ENCODE measurements around the gene ATG7. TPM values are rescaled to one million over a fixed set of nuclear protein-coding genes. Genes with fewer than 3 reads are reported as not detected.

Gene ATG7
- total RNA-seq, 1 donor from 2014 or later = 42.5 TPM

DNA sequence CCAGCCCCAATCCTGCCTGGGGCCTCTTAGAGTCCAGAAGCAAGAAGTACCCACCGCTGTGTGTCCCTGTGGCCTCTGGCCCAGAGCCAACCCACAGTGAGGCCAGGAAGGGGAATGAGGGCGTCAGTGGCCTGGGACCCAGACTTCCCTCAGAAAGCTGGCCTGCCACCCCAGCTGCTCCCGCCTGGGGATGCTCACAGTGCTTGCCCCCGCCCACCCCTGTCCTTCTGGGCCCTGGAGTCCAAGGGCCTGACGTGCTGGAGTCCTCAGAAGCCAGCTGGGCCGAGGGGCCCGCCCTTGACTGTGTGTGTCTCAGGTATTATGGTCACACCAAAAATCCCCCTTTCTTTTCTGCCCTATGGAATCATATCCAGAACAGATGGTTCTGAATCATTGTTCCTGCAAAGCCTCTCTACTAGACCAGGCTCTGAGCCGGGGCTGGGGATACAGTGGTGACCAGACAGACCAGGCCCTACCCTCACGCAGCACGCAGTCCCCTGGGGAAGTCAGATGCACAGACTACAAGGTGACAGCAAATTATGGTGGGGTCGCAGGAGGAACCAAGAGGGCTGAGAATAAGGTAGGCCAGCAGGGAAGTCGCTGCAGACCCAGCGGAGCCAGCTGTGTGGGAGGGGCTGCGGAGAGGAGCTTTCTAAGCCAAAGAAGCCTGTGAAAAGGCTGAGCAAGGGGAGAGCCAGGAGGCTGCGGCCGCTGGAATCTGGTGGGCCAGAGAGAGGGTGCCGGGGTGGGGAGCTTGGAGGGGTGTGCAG lies 272.4 kb downstream of the ATG7 start:
- no peaks in the 10 kb centered on the region for H3K27me3 Mint-ChIP-seq (ENCODE audit: unreplicated experiment)
- no peak for DNase-seq (ENCODE audit: extremely low spot score, unreplicated experiment)
- TF ChIP-seq, protein P1, sequence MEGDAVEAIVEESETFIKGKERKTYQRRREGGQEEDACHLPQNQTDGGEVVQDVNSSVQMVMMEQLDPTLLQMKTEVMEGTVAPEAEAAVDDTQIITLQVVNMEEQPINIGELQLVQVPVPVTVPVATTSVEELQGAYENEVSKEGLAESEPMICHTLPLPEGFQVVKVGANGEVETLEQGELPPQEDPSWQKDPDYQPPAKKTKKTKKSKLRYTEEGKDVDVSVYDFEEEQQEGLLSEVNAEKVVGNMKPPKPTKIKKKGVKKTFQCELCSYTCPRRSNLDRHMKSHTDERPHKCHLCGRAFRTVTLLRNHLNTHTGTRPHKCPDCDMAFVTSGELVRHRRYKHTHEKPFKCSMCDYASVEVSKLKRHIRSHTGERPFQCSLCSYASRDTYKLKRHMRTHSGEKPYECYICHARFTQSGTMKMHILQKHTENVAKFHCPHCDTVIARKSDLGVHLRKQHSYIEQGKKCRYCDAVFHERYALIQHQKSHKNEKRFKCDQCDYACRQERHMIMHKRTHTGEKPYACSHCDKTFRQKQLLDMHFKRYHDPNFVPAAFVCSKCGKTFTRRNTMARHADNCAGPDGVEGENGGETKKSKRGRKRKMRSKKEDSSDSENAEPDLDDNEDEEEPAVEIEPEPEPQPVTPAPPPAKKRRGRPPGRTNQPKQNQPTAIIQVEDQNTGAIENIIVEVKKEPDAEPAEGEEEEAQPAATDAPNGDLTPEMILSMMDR (IDR thresholded peaks at IDR 0.05) = no peak
- H3K4me3 Mint-ChIP-seq (ENCODE audit: unreplicated experiment) = no peak overlapping the region
- no peaks in the 10 kb centered on the region for H3K9me3 Mint-ChIP-seq (ENCODE audit: unreplicated experiment)
- peaks cover 5% of the 10 kb centered on the region for H3K36me3 Mint-ChIP-seq (ENCODE audit: unreplicated experiment)
- peak overlapping the region; percentile 76 for H3K27ac Mint-ChIP-seq (ENCODE audit: unreplicated experiment)
- peaks cover 37% of the 10 kb centered on the region for H3K4me1 Mint-ChIP-seq (ENCODE audit: unreplicated experiment)

DNA sequence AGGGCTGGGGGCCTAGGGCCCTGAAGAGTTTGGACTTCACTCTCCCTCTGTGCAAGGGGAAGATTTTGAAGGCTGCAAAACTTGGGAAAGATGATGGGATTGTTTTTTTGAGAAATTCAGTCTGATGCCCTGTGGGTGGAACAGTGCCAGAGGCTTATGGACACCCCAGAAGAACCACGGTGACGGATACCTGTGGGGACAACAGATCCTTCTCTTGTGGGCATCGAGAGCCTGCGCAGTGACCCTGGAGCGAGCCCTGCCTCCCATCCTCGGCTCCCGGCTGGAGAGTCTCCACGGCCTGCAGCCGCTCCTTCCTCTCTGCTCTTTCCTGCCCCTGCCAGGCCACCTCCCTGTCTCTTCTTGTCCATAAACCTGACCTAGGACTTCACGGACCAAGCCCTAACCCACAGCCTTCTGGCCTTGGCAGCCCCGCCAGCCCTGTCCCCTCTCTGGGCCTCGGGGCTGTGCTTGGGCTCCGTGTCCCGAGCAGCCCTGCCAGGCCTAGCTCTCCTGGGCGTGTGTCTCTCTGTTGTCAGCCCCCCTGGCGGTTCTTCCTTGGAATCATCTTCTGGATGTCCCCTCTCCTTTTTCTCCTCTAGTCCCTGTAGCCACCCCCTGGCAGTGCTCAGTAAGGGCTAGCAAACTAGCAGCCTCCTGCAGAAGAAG lies 273.1 kb downstream of the ATG7 start:
- Mint-ChIP-seq H3K27ac (ENCODE audit: unreplicated experiment) (peak overlapping the region; percentile 76), H3K36me3 (ENCODE audit: unreplicated experiment) (peaks cover 11% of the 10 kb centered on the region), H3K9me3 (ENCODE audit: unreplicated experiment) (no peaks in the 10 kb centered on the region), H3K27me3 (ENCODE audit: unreplicated experiment) (no peaks in the 10 kb centered on the region), H3K4me3 (ENCODE audit: unreplicated experiment) (no peak overlapping the region), H3K4me1 (ENCODE audit: unreplicated experiment) (peaks cover 42% of the 10 kb centered on the region)
- TF ChIP-seq, protein P1 (IDR thresholded peaks at IDR 0.05) = no peak
- DNase-seq (ENCODE audit: extremely low spot score, unreplicated experiment) = no peak

DNA sequence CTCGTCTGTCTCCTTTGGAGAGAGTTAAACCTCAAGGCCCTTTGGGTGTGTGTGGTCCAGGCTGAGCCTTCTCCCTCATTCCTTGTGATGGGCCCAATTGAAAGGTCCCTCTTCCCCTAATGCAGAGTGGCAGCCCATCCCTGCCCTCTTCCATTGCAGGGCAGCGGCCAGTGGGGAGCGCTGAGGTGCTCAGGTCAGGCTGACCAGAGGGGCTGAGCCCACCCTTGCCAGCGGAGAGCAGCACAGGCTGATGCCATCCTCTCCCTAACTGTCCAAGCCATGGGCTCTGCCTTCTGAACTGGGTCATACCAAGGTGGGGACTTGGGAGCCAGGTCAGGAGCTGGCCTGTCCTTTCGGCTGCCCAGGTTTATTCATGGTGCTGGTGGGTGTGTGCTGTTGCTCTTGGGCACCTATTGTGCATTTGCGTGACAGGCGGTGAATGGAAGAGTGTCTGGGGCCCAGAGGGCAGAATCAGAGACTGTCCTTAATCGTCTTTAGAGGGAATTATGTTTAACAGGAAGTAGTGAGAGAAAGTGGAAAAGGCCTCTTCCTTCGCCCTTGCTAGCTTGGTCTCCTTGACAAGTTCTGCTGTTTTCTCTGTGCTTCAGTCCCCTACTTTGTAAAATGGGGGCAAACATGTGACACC lies 274.6 kb downstream of the ATG7 start:
- peak overlapping the region; percentile 45 for H3K27ac Mint-ChIP-seq (ENCODE audit: unreplicated experiment)
- H3K9me3 Mint-ChIP-seq (ENCODE audit: unreplicated experiment) = no peaks in the 10 kb centered on the region
- DNase-seq (ENCODE audit: extremely low spot score, unreplicated experiment) = no peak
- H3K36me3 Mint-ChIP-seq (ENCODE audit: unreplicated experiment) = peaks cover 12% of the 10 kb centered on the region
- TF ChIP-seq, protein P1 (IDR thresholded peaks at IDR 0.05) = no peak
- no peak overlapping the region for H3K4me3 Mint-ChIP-seq (ENCODE audit: unreplicated experiment)
- H3K27me3 Mint-ChIP-seq (ENCODE audit: unreplicated experiment) = no peaks in the 10 kb centered on the region
- peaks cover 50% of the 10 kb centered on the region for H3K4me1 Mint-ChIP-seq (ENCODE audit: unreplicated experiment)

DNA sequence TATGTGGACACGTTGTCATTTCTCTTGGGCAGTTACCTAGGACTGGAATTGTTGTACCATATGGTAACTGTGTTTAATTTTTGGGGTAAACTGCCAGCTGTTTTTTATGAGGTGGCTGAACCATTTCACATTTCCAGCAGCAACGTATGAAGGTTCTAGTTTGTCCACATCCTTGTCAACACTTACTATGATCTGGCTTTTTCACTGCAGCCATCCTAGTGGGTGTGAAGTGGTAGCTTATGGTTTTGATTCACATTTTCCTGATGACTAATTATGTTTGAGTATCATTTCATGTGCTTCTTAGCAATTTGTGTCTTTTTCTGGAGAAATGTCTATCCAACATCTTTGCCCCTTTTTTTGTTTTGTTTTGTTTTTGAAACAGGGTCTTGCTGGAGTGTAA lies 275.3 kb downstream of the ATG7 start:
- Mint-ChIP-seq H3K36me3 (ENCODE audit: unreplicated experiment) (peaks cover 18% of the 10 kb centered on the region), H3K4me3 (ENCODE audit: unreplicated experiment) (no peak overlapping the region), H3K27me3 (ENCODE audit: unreplicated experiment) (no peaks in the 10 kb centered on the region), H3K9me3 (ENCODE audit: unreplicated experiment) (no peaks in the 10 kb centered on the region), H3K27ac (ENCODE audit: unreplicated experiment) (no peak overlapping the region), H3K4me1 (ENCODE audit: unreplicated experiment) (peaks cover 56% of the 10 kb centered on the region)
- no peak for DNase-seq (ENCODE audit: extremely low spot score, unreplicated experiment)
- TF ChIP-seq, protein P1 (IDR thresholded peaks at IDR 0.05) = no peak

DNA sequence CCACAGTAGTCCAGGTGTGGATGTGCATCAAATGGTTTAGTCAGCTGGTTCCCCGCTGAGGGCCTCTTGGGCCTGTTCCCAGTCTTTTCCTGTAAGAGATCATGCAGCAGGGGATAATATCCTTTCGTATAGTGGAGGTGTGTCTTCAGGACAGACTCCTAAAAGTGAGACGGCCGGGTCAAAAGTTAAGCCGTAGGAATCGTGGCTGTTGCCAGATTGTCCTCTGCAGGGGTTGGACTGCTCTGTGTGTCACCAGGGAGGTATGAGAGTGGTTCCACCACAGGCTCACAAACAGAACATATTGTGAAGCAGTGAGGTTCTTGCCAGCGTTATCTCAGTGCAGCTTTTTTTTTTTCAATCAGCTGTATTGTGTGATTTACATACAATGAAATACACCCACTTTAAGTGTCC lies 276.5 kb downstream of the ATG7 start:
- Mint-ChIP-seq H3K27me3 (ENCODE audit: unreplicated experiment) (no peaks in the 10 kb centered on the region), H3K4me3 (ENCODE audit: unreplicated experiment) (no peak overlapping the region), H3K9me3 (ENCODE audit: unreplicated experiment) (no peaks in the 10 kb centered on the region), H3K36me3 (ENCODE audit: unreplicated experiment) (peaks cover 24% of the 10 kb centered on the region), H3K4me1 (ENCODE audit: unreplicated experiment) (peaks cover 67% of the 10 kb centered on the region), H3K27ac (ENCODE audit: unreplicated experiment) (peak overlapping the region; percentile 70)
- TF ChIP-seq, protein P1 (IDR thresholded peaks at IDR 0.05) = no peak
- DNase-seq (ENCODE audit: extremely low spot score, unreplicated experiment) = no peak

Measured in osteocyte (in vitro differentiated cells).